ENCODE results near the gene NPFFR2.

Gene NPFFR2

DNA sequence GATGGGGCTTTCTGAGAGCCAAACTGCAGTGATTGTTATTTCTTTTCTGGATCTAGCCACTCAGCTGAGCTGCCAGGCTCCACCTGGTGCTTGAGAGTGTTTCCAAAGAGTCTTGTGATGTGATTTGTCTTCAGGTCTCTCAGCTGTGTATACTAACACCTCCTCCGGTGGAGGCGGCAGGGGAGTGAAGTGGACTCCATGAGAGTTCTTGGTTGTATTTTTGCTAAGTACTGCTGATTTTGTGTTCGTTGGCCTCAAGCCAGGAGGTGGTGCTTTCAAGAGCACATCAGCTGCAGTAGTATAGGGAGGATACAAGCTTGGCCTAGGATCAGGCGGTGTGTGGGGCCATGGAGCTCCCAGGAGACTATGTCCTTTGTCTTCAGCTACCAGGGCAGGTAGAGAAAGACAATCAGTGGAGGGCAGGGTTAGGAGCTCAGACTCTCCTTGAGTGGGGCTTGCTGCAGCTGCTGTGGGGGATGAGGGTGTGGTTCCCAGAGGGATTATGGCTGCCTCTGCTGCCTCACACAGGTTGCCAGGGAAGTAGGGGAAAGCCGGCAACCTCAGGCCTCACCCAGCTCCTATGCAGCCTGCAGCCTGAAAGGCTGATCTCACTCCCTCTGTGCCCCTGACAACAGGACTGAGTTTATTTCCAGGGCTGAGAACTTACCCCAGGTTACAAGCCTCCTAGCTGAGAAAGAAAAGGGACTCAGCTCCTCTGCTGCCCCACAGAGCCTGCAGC lies 62.4 kb downstream of the NPFFR2 start:
- DNase-seq (ENCODE audit: low read depth, low spot score) = no peak
- Histone ChIP-seq H3K9ac (ENCODE audit: insufficient read length) (no peak overlapping the region), H3K9me3 (ENCODE audit: low read depth, low read length) (no peaks in the 10 kb centered on the region), H3K27ac (no peak overlapping the region), H3K36me3 (ENCODE audit: insufficient read depth, low read length) (no peaks in the 10 kb centered on the region), H3K4me3 (no peak overlapping the region)
- no peak for TF ChIP-seq POLR2AphosphoS5 (IDR thresholded peaks at IDR 0.05; ENCODE audit: borderline replicate concordance, low read depth, low read length)
- no peak for TF ChIP-seq EZH2 (IDR thresholded peaks at IDR 0.05)
- no peak for TF ChIP-seq FOXP2 (optimal IDR thresholded peaks at IDR 0.05; ENCODE audit: control extremely low read depth, extremely low read length, insufficient read depth)

DNA sequence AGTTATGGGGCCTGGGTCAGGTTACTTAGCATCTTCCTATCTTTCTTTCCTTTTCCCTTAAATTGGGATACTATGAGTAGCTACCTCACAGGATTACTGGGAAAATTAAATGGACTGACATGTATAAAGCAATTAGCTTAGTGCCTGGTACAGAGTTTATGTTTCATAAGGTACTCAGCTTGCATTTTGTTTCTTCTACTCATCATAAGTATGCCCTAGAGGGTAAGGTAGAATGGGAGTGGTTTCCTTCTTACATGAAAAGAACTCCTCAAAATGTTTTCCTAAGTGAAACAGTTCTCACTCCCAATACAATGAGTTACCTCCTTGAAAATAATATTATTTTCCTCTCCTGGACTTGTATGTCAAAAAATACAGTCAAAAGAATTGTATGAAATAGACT lies 75.7 kb downstream of the NPFFR2 start:
- no peaks in the 10 kb centered on the region for H3K36me3 ChIP-seq (ENCODE audit: insufficient read depth, low read length)
- H3K4me3 ChIP-seq = no peak overlapping the region
- no peak overlapping the region for H3K9ac ChIP-seq (ENCODE audit: insufficient read length)
- no peak for TF ChIP-seq EZH2 (IDR thresholded peaks at IDR 0.05)
- no peak for TF ChIP-seq POLR2AphosphoS5 (IDR thresholded peaks at IDR 0.05; ENCODE audit: borderline replicate concordance, low read depth, low read length)
- TF ChIP-seq FOXP2 (optimal IDR thresholded peaks at IDR 0.05; ENCODE audit: control extremely low read depth, extremely low read length, insufficient read depth) = no peak
- H3K27ac ChIP-seq = no peak overlapping the region
- DNase-seq (ENCODE audit: low read depth, low spot score) = no peak
- no peaks in the 10 kb centered on the region for H3K9me3 ChIP-seq (ENCODE audit: low read depth, low read length)

DNA sequence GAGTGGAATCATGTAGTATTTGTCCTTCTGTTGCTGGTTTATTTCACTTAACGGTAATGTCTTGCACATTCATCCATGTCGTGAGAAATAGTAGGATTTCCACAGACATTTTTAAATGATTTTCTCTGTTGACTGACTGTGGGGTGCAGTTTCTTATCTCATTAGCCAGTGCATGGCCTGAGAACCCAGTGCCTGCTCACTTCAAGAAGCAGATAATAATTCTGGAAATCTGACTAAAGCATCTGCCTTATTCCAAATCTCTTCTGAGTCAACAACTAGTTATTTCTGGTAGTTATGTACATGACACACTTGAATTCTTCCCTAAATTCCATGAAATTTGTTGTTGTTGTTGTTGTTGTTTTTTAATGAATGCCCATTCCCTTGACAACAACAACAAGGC lies 77.6 kb downstream of the NPFFR2 start:
- no peak for DNase-seq (ENCODE audit: low read depth, low spot score)
- H3K9me3 ChIP-seq (ENCODE audit: low read depth, low read length) = no peaks in the 10 kb centered on the region
- TF ChIP-seq POLR2AphosphoS5 (IDR thresholded peaks at IDR 0.05; ENCODE audit: borderline replicate concordance, low read depth, low read length) = no peak
- no peak for TF ChIP-seq EZH2 (IDR thresholded peaks at IDR 0.05)
- H3K4me3 ChIP-seq = no peak overlapping the region
- H3K36me3 ChIP-seq (ENCODE audit: insufficient read depth, low read length) = no peaks in the 10 kb centered on the region
- H3K27ac ChIP-seq = no peak overlapping the region
- no peak overlapping the region for H3K9ac ChIP-seq (ENCODE audit: insufficient read length)

DNA sequence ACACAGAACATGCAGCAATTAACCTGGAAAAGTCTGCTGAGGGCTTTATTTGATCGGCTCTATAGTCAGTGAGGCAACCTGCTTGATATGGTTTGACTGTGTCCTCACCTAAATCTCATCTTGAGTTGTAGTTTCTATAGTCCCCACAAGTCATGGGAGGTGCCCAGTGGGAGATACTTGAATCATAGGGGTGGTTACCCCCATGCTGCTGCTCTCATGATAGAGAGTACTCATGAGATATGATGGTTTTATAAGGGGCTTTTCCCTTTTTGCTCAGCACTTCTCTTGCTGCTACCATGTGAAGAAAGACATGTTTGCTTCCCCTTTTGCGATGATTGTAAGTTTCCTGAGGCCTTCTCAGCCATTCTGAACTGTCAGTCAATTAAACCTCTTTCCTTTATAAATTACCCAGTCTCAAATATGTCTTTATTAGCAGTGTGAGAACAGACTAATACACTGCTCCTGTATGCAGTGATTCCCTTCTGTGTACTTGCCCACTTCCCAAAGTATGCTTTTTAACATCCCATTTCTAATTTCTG lies 78.2 kb downstream of the NPFFR2 start:
- TF ChIP-seq EZH2 (IDR thresholded peaks at IDR 0.05) = no peak
- no peak for TF ChIP-seq POLR2AphosphoS5 (IDR thresholded peaks at IDR 0.05; ENCODE audit: borderline replicate concordance, low read depth, low read length)
- no peak for TF ChIP-seq FOXP2 (optimal IDR thresholded peaks at IDR 0.05; ENCODE audit: control extremely low read depth, extremely low read length, insufficient read depth)
- DNase-seq (ENCODE audit: low read depth, low spot score) = no peak

DNA sequence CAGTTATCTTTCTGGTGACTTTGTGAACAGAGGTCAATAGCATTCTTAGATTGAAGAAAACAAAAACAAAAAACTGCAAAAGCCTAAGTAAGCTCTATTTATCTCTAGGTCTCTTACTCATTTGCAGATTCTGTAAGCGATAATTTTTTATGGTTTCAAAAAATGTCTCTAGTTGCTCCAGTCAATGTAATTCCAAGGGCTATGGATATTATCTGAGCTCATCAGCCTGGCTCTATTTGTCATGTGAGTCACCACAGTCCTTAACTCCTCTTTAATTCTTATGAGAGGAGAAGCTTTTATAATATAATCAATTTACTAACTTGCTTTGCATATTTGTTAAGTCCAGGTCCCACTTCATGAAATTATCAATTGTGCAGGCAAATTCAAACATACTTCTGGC lies 79.1 kb downstream of the NPFFR2 start:
- Histone ChIP-seq H3K9ac (ENCODE audit: insufficient read length) (no peak overlapping the region), H3K36me3 (ENCODE audit: insufficient read depth, low read length) (no peaks in the 10 kb centered on the region), H3K4me3 (no peak overlapping the region), H3K27ac (no peak overlapping the region), H3K9me3 (ENCODE audit: low read depth, low read length) (no peaks in the 10 kb centered on the region)
- no peak for TF ChIP-seq FOXP2 (optimal IDR thresholded peaks at IDR 0.05; ENCODE audit: control extremely low read depth, extremely low read length, insufficient read depth)
- TF ChIP-seq POLR2AphosphoS5 (IDR thresholded peaks at IDR 0.05; ENCODE audit: borderline replicate concordance, low read depth, low read length) = no peak
- no peak for TF ChIP-seq EZH2 (IDR thresholded peaks at IDR 0.05)
- DNase-seq (ENCODE audit: low read depth, low spot score) = no peak

More for the DNA sequence above, 78.2 kb downstream of the NPFFR2 start:
- Histone ChIP-seq H3K4me3 (no peak overlapping the region), H3K36me3 (ENCODE audit: insufficient read depth, low read length) (no peaks in the 10 kb centered on the region), H3K27ac (no peak overlapping the region), H3K9me3 (ENCODE audit: low read depth, low read length) (no peaks in the 10 kb centered on the region), H3K9ac (ENCODE audit: insufficient read length) (no peak overlapping the region)

DNA sequence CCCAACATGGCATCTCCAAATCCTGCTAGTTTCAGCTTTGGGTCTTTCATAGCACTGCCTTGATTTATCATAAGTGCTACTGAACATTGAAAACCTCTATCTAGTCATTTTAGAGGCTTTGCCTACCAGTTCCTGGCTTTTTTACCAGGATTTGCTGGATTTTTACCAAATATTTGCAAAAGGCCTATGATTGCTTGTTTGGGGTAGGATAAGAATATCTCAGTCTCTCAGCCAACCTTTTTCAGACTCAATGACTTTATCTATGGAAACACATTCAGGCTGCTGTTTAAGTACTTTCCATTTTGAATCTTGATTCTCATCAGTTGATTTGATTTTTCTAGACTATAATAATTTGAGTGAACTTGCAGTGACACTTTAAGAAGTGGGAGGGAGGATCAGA lies 80.1 kb downstream of the NPFFR2 start:
- TF ChIP-seq POLR2AphosphoS5 (IDR thresholded peaks at IDR 0.05; ENCODE audit: borderline replicate concordance, low read depth, low read length) (no peak), FOXP2 (optimal IDR thresholded peaks at IDR 0.05; ENCODE audit: control extremely low read depth, extremely low read length, insufficient read depth) (no peak), EZH2 (IDR thresholded peaks at IDR 0.05) (no peak)
- Histone ChIP-seq H3K27ac (no peak overlapping the region), H3K36me3 (ENCODE audit: insufficient read depth, low read length) (no peaks in the 10 kb centered on the region), H3K9me3 (ENCODE audit: low read depth, low read length) (no peaks in the 10 kb centered on the region), H3K9ac (ENCODE audit: insufficient read length) (no peak overlapping the region), H3K4me3 (no peak overlapping the region)
- no peak for DNase-seq (ENCODE audit: low read depth, low spot score)

DNA sequence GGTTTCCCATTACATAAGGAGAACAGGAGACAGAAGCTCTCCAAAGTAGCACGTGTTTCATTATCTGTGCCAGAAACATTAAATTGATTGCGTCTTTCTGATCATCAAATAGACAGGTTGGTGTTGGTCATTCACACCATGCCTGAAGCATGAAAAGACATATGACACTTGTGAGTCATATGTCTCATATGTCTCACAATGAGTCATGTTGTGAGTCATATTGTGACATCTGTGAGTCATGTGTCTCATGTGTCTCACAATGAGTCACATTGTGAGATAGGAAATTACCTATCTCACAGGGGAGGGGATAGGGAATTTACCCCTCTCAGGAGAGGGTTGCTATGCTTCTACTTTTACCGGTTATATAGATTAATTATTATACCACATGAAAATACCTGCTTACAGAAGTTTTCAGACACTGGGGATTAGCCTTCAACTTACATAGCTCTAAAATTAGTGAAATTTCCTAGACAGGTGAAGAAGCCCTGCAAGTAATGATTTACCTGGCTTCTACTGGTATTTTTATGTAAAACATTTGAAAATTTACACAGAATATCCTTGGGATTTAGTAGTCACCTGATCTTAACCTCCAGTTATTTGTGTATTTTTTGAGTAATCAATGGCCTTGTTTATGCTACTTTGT lies 80.8 kb downstream of the NPFFR2 start:
- no peak for TF ChIP-seq FOXP2 (optimal IDR thresholded peaks at IDR 0.05; ENCODE audit: control extremely low read depth, extremely low read length, insufficient read depth)
- no peak for TF ChIP-seq EZH2 (IDR thresholded peaks at IDR 0.05)
- TF ChIP-seq POLR2AphosphoS5 (IDR thresholded peaks at IDR 0.05; ENCODE audit: borderline replicate concordance, low read depth, low read length) = no peak
- Histone ChIP-seq H3K27ac (no peak overlapping the region), H3K9ac (ENCODE audit: insufficient read length) (no peak overlapping the region), H3K36me3 (ENCODE audit: insufficient read depth, low read length) (no peaks in the 10 kb centered on the region), H3K4me3 (no peak overlapping the region), H3K9me3 (ENCODE audit: low read depth, low read length) (no peaks in the 10 kb centered on the region)
- DNase-seq (ENCODE audit: low read depth, low spot score) = no peak

DNA sequence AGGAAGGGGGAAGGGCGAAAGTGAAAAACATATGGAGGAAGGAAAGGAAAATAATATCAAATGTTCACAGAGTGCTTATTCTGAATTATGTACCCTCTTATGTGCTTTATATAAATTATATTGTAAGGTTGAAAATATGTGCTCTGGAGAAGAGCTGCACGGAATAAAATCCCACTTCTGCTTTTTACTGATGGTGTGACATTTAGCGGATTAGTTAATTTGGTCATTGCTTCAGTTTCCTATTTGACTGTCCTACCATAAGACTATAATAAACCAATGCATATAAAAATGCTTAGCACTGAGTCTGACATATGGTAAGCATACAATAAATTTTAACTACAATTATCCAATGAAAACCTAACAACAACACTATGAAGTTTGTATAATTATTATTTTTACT lies 86.2 kb downstream of the NPFFR2 start:
- DNase-seq (ENCODE audit: low read depth, low spot score) = no peak
- TF ChIP-seq FOXP2 (optimal IDR thresholded peaks at IDR 0.05; ENCODE audit: control extremely low read depth, extremely low read length, insufficient read depth) (no peak), POLR2AphosphoS5 (IDR thresholded peaks at IDR 0.05; ENCODE audit: borderline replicate concordance, low read depth, low read length) (no peak), EZH2 (IDR thresholded peaks at IDR 0.05) (no peak)
- no peaks in the 10 kb centered on the region for H3K9me3 ChIP-seq (ENCODE audit: low read depth, low read length)

More for the DNA sequence above, 86.2 kb downstream of the NPFFR2 start:
- H3K9ac ChIP-seq (ENCODE audit: insufficient read length) = no peak overlapping the region
- no peaks in the 10 kb centered on the region for H3K36me3 ChIP-seq (ENCODE audit: insufficient read depth, low read length)
- H3K27ac ChIP-seq = no peak overlapping the region
- no peak overlapping the region for H3K4me3 ChIP-seq

All from SK-N-MC (cell line).